NCI-H460 (cell line): ENCODE data around the gene AQP7. TPM values are rescaled to one million over a fixed set of nuclear protein-coding genes. Genes with fewer than 3 reads are reported as not detected.
"Not testable (repeated sequence)": the region's sequence is repeated elsewhere in the genome, so short reads cannot be mapped to it uniquely, and the experiment has no call there.

Experiments used
- DNase-seq: peaks from one replicate; pipeline ENCODE4 v3.0.0-alpha.2; 2016; ENCODE audit warnings: low read depth; ENCODE audit errors: extremely low read depth
- total RNA-seq: library from RNA; depleted of rRNA; stranded (reverse); fragments of >200 nt; shearing (Covaris generic); gene quantifications from 2 replicates; pipeline ENCODE4 v1.2.3, GENCODE V29; 2014

AQP7 gene
- total RNA-seq, 1 experiment from 2014 or later: not detected

DNA sequence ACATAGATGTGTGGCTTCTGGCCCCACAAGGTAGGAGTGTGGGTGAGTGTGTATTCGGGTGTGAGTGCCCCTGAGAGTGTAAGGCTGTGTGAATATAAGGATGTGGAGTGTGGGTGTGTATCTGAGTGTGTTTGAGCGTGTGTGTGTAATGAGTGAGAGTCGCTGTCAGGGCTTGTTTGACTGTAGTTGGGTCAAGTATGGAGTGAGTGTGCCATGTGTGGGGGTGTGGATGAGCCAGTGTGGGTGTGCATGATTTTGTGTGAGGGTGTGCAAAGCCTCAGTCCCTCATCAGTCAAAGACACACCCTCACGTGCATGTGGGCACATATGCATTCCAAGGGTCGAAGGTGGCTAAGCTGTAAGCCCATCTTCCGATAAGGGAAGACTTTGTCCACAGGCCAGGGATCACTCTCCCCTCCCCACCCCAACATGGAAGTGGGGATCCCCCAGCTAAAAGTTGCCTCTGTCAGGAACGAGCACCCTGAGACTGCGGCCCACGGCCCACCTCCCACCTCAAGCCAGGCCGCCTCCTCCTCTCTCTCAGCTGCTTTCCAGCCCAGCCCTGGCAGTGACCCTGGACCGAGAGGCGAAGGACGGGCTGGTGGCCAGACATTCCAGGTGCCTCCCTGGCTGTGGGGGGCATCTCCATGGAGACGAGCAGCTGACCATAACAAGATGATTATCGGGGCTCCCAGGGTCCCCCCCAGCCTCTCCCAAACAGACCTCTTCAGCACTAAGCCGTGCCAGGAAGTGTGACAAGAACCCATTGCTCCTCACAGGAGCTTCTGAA is 32.1 kb upstream of the AQP7 start:
- DNase-seq: no peak

DNA sequence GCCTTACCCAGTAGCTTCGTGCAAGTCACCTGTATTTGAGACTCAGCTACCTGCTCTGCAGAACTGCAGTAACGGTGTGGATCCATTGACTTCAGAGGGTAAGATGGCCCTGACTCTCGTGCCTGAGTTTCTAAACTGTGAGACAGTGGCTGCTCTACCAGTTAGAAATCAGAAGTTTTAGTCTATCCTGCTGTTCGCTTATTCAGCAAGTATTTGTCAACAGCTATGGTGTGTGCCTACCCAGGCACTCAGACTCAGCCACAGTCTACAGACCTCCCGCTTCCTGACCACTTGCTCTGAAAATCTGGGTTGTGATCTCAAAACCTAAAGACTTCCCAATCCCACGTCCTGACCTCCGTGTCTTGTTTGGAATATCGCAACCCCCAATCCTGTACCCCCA is 31.5 kb upstream of the AQP7 start:
- DNase-seq: no peak

DNA sequence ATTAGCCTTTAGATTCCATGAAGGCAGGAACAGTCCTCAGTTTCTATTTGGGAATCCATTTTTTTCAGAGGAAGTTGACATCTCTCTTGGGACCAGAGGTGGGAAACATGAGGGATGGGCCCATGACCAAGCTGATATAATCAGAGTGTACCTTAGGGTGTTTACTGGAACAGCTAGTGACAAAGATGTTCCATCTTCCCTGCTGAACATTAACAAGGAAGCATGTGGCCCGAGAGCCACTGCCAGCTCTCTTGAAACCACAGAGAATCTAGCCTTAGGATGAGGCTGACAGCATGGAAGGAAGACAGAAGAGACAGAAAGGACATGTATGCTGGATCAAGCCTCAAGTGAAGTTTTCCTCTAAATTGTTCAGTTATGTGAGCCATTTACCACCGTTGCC is 29.1 kb upstream of the AQP7 start:
- no peak for DNase-seq

DNA sequence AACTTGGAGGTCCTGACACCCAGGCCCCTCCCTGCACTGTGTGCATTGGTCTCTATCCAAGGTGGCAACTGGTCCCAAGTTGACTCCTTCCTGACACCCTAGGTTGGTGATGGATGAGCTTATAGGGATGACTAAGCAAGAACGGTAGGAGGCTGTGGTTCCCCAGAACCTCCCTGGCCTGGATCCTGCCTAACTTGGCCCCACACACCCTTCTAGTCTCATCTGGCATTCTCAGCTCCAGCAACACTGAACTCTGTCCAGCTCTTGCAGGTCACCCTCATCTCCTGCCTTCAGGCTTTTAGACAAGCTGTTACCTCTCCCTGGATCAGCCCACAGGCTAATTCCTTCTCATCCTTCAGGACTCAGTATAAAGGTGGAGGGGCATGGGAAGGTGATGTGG is 28.6 kb upstream of the AQP7 start:
- no peak for DNase-seq

DNA sequence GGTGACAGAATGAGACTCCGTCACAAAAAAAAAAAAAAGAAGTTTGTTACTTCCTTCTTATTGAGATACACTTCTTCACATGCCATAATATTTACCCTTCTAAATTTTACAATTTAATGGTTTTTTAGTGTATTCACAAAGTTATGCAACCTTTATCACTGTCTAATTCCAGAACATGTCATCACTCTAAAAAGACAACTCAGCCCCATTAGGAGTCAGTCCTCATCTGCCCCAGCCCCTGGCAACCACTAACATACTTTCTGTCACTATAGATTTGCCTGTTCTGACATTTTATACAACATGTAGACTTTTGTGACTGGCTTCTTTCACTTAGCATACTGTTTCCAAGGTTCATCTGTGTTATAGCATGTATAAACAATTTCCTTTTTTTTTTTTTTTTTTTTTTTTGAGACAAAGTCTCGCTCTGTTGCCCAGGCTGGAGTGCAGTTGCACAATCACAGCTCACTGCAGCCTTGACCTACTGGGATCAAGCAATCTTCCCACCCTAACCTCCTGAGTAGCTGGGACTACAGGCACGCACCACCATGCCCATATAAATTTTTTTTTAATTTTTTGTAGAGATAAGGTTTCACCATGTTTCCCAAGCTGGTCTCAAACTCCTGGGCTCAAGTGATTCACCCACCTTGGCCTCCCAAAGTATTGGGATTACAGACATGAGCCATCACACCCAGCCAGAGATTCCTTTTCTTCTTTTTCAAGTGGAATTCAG is 27.1 kb upstream of the AQP7 start:
- DNase-seq: no peak

DNA sequence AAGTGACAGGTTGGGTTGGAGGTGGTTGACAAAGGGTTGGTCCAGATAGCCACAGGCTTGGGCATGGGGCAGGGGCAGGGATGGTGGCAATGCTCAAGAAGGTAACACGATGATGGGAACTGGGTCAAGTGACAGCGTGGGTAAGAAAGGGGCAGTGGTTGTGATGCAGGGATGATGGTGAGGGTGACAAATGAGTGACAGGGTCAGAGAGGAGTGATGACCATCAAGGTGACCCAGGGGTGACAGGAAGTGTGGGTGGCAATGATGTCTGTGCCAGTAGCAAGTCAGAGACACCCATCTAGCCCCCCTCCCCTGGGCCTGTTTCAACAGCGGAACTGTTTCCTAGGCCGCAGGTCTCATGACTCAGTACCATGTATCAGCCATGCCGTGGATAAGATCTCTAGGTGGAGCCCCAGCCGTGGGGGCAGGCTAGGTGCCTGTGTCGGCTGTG is 24.5 kb upstream of the AQP7 start:
- DNase-seq: no peak

DNA sequence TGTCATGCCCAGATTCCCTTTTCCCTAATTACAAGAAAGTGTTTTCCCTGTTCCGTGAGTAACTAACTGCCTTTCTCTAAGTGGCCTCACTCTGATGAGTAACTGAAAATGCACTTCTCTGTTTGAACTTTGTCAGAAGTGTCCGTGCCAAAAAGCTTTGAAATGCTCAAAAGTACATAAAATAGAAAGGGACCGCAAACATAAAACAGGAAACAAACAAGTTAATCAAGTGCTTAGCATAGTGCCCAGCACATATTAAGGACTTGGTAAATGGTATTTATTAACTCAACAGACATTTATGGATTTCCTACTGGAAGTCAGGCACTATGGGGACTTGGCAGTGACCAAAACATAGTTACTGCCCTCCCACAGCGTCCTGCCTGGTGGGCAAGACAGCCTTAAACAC is 22.8 kb upstream of the AQP7 start:
- no peak for DNase-seq

DNA sequence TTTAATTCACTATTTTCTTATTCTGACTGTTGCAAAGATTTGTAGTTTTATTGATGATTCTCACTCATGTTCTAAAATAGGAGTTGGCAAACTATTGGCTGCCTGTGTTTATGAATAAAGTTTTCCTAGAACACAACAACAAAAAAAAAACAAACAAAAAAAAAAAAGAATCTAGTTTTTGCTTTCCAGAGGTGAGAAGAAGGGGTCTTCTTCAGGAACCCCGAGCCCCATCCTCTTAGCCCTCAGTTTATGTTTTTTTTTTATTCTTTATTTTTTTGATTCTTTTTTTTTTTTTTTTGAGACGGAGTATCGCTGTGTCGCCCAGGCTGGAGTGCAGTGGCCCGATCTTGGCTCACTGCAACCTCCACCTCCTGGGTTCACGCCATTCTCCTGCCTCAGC is 22.1 kb upstream of the AQP7 start:
- DNase-seq: not testable (repeated sequence)

DNA sequence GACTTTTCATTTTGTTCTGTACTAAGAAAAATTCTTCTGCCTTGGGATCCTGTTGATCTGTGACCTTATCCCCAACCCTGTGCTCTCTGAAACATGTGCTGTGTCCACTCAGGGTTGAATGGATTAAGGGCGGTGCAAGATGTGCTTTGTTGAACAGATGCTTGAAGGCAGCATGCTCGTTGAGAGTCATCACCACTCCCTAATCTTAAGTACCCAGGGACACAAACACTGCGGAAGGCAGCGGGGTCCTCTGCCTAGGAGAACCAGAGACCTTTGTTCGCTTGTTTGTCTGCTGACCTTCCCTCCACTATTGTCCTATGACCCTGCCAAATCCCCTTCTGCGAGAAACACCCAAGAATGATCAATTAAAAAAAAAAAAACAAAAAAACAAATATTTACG is 21.7 kb upstream of the AQP7 start:
- not testable (repeated sequence) for DNase-seq

GRCh38 chr9:33419708-33420303 is 17.4 kb upstream of the AQP7 start:
- no peak for DNase-seq

GRCh38 chr9:33418090-33418489 is 15.7 kb upstream of the AQP7 start:
- no peak for DNase-seq

DNA sequence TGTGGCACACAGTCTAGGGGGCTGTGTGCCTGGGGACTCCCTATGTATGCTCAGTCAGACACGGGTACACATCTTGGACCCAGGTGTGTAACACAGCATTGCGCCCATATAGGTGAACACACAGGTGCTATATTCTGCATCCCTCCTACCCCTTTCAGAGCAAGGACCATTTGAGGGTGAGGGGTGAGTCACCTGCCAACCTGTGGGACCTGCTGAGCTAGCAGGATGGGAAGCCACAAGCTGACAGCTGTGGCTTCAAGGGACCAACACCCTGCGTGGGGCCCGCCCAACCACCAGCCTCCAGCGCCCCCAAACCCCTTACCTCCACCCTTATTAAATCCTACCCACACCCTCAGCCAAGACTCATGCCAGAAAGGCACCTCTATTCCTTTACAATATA is 14.6 kb upstream of the AQP7 start:
- no peak for DNase-seq

DNA sequence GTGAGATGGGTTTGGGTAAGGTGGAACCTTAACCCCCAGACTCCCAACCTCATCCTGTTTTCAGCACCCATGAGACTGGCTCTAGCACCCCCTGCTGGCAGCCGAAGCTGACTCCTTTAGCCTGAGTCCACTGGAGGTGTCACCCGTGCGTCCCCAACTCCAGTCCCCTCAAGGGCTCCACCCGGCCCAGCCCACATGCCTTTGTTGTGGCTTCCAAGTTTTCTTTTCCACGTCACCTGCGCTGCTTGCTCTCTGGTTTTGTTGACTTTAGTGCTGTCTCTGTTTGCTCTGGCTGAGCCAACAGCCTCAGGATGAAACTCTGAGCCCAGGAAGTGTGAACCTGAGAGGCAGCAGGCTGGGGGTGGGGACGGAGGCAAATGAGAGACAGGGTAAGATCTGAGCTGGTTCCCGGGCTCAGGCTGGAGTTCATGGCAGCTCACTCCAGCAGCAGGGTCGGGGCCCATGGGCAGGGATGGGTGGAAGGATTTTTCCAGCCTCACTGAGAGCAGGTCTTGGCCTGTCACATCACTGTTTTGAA is 13.2 kb upstream of the AQP7 start:
- peak; percentile 45 for DNase-seq

DNA sequence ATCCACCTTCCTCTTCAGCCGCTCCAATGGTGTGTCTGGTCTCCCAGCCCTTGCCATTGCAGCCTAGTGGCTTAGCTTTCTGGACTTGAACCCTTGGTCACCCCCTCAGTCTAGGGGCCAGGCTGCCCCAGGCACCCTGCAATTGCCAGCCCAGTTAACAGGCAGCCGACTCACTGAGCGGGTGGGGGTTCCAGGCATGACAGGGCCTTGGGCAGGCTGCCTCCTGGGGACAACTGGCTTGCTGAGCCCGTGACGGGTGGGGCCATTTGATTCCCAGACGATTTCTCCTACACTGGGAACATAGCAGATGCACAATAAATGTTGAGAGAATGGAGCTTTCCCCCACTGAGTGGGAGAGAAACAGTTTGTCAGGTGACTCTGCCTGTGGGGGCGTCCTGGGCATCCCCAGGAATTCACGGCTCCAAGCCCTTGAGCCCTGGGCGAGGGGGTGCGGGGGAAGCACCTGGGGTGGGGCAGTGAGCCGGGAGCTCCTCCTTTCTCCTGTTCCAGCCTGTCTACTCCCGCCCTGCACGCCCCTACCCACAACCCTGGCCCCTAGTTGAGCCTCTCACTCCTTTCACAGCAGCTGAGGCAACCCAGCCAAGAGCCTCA is 12.6 kb upstream of the AQP7 start:
- no peak for DNase-seq

DNA sequence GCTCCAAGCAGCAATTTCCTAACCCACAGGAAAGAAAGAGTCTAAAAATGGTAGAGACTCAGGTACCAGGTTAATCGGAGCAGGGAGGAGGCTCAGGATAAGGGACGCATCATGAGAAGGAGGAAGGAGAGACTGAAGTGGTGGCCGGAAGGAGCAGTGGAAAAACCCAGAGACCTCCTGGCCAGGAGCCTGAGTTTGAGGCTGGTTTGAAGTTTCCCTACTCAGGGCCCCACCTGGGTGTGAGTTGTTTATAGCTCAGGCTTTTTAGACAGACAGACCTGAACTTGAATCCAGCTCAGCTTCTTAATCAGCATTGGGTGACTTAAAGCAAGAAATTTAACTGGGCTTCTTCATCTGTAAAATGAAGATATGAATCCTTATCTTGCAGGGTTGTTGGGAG is 11.9 kb upstream of the AQP7 start:
- no peak for DNase-seq

GRCh38 chr9:33408087-33408486 is 5.7 kb upstream of the AQP7 start:
- DNase-seq: no peak

- DNase-seq: no peak
These were observed 4.7 kb upstream of the AQP7 start for GRCh38 chr9:33407061-33407460.

DNA sequence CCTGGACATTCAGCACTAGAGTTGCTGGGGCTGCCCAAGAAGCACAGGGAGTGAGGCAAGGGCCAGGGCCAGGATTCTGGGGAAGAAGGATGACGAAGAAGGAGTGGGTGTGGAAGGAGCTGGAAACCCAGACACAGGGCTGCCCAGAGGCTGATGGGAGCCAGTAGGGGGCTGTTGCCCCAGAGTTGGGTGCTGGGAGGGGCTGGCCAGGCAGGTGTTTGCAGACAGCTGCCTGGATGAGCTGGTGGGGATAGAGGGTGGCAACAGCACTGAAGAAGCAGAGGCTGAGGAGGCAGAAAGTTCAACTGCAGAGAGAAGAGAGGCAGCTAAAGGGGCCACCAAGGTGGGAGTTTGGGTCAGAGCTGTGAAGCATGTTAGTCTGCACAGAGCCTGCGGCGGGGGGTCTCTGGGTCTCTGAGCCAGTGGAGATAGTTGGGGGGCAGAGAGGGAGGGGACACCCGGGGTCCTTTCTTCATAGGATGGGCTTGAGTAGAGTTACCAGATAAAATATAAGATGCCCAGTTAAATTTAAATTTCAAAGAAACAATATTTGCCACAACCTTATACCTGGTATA is 2.5 kb upstream of the AQP7 start:
- no peak for DNase-seq

GRCh38 chr9:33403941-33404787 is 1.8 kb upstream of the AQP7 start:
- DNase-seq: no peak

GRCh38 chr9:33401809-33402208 is 559 bp downstream of the AQP7 start:
- not testable (repeated sequence) for DNase-seq
